GM11168 (cell line): ENCODE results near the gene SYTL1.

ENCODE experiments used
- in situ Hi-C: fragments of 300-500 bp; cut with MboI; formaldehyde crosslinking; loops from one replicate; pipeline ENCODE4 v1.12.0; 2022; ENCODE audit warnings: low sequenced_read_pairs; ENCODE audit not compliant: unreplicated experiment

SYTL1 gene

DNA sequence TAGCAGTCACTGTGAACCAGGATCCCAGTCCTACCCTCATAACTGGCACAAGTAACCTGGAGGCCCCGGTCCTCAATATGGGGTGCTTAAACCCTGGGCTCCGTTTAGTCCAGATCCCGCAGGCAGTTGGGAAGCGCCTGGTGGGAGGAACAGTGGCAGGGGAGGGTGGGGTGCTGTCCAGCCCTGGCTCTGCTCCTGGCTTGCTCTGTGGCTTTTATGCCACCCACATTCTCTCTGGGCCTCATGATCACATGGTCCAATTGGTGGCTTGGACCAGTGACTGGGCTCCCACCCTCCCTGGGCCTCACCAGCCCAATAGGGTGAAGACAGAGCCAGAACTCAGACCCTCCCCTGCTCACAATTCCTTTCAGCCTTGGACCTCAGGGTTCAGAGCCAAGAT, 38.4 kb downstream of the SYTL1 start:
- in situ Hi-C loops = no loop called here

DNA sequence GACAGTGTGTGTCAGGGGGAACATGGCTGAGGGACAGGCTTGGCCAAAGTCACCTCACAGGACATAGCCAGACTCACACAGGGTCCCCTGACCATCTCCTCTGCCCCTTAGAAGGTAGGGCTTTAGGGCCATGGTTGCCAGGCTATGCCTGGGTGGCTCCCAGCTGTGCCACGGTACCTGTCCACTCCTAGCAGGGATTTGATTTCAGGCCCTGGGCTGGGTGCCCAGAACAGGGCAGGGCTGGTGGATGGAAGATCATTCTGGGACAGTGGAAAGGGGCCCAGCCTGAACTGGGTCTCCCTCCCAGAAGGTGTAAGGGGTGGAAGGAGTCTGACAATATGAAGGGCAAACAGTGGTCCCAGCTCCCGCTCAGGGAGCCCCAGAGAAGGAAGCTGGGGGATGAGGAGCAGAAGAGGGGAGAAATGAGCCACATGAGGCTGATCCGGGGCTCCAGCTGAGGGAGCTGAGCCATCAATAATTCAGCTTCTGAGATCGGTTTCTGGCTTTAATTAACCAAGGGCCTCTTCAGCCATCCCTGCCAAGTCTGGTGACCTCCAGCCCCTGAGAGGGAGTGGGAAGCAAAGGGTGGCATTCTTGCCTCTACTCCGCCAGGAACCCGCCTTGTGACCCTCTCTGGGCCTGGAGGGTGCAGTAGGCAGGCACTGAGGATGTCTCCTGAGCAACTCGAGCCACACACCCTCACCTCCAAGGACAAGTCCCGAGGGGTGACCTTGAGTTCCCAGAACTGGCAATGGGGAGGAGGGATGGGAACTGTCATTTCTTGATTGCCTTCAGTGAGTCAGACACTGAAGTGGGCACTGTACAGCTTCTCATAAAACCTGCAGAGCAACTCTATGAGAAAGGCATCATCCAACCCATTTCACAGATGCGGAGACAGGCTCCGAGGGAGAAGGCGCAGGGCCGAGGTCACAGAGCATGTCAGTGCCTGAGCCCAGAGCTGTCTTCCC, 39.2 kb downstream of the SYTL1 start:
- in situ Hi-C loops = no loop called here

DNA sequence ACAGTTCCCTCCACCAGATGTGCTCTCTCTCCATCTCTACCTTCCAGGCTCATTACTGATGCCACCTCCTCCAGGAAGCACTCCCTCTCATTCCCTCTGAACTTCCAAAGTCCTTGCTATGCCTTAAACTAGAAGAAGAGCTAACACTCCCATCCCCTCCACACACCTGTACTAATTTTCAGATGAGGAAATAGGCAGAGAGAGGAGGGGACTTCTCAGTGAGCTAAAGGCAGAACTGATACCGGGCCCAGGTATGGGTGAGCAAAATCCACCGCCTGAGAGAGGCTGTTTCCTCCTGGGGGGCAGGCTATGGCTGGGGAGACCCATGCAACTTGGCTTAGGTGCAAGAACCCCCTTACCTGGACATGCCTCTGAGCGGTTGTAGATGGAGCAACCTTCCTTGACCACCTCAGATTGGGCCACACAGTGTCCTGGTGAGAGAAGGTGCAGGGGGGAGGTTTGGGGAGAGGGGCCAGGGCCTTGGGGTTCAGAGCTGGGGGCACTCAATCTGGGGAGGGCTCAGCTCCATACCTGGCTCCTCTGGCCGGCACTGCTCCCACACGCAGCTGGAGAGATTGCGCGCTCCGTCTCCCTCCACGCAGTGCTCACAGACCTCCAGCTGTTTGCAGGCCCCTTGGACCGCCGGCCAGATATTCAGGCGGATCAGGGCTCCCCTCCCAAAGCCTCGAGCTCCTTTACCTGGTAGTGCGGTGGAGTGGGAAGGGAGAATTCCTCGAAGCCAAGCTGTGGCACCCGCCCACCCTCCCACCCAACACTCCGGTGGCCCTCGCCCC, 40.3 kb downstream of the SYTL1 start:
- in situ Hi-C loops = no loop called here

DNA sequence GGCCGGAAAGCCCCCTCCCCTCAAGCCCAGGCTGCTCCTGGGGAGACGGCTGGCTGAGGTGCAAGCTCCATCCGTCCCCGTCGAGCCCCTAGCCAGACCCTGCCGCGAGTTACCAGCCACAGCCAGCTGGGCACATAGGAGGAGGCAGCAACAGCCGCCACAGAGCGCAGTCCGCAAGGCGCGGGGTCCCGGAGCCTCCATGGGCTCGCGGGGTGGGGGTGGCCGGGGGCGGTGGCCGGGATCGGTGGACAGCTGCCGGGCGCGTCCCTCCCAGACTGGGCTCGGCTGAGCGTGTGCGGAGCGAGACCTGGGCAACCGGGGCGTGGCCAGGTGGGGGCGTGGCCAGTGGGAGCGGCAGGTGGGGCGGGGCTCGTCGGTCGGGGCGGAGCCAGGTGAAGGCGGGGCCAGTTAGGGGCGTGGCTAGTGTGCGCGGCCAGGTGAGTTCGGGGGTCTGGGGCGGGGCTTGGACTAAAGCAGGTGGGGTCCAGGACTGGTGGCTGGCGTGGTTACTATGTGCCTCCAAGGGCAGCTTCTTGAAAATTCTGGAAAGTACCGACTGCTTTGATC, 41.3 kb downstream of the SYTL1 start, which contains the start of gene CD164L2:
CD164L2 (minus strand) TSS at position 295 of the 567 bp plus-strand sequence; CDS start at position 201, 94 bp downstream.
- in situ Hi-C loops = no loop called here

DNA sequence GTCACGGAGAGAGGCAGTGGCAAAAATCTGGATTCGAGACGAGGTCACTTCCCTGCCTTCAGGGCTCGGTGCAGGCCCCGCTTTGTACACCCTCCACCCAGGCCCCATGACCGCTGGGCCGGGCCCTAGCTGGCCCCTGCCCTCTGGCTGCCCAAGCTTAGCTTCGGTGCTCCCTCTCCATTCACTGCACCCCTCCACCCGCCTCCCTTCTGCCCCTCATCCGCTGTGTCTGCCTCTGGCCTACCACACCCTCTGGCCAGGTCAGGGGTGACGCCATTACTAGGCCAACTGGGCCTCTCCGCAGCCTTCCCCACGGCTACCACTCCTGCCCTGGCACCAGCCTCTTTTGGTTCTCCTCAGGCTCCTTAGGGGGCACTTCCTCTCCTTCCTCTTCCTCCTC, 41.8 kb downstream of the SYTL1 start:
- in situ Hi-C loops = no loop called here

DNA sequence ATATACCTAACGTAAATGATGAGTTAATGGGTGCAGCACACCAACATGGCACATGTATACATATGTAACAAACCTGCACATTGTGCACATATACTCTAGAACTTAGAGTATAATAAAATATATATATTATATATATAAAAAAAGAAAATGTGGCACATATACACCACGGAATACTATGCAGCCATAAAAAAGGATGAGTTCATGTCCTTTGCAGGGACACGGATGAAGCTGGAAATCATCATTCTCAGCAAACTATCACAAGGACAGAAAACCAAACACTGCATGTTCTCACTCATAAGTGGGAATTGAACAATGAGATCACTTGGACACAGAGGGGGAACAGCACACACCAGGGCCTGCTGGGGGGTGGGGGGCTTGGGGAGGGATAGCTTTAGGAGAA, 43.0 kb downstream of the SYTL1 start:
- in situ Hi-C loops = loop anchor here (5.0 kb wide), 1 partner anchor 82 kb away; no protein-coding TSS in a partner anchor

DNA sequence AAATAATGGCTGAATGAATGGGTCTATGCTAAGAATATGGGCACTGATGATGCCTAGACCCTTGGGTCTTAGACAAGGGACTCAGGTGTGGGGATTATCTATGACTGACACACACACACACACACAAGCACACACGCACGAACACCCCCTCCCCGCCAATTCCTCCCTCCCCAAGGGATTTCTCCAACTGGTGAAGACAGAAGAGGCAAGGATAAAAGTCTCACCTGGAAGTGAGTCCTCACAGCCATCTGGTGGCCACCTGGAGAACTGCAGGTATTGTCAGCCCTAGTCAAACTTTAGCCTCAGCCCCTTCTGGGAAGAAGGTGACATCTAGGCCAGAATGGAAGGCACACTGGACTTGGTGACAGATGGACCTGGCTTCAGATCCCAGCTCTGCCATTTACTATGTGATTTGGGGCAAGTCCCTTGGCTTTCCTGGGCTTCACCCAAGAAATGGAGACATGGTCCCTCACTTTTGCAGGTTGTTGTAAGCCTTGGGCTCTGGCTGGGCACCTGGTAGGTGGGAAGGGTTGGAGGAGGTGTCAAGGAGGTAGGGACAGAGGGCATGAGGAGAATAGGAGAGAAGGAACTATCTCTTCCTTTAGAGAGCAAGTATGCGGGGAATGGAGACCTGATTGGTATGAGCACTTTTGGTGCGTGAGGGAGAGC, 46.6 kb downstream of the SYTL1 start:
- in situ Hi-C loops = loop anchor here (5.0 kb wide), 1 partner anchor 86 kb away; no protein-coding TSS in a partner anchor

DNA sequence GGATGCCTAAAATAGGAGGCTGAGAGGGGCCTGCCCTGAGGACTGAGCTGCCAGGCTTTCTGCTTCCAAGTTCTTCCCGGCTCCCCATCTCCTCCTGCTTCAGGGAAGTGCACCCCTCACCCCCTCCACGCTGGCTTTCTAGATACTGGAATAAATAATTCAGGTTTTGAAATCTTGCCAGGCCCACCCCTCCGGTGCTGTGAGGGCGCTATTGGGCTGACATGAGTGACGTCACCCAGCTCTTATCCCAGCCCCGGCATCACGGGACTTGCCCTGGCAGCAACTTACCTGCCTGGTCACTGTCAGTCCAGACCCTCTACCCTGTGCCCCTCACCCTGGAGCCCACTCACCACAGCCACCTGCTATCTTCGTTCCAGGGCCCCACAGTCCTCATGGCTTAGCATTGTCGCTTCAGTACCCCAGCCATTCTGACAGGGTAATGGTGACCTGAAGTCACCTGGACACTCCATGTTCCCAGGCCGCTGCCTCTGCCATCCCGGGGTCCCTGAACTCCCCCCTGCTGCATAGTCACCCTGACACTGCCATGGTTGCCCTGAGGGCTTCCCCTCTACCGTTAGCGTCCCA, 49.8 kb downstream of the SYTL1 start:
- in situ Hi-C loops = loop anchor here (10.0 kb wide), 1 partner anchor 213 kb away; the partner anchor contains the start of gene AHDC1

DNA sequence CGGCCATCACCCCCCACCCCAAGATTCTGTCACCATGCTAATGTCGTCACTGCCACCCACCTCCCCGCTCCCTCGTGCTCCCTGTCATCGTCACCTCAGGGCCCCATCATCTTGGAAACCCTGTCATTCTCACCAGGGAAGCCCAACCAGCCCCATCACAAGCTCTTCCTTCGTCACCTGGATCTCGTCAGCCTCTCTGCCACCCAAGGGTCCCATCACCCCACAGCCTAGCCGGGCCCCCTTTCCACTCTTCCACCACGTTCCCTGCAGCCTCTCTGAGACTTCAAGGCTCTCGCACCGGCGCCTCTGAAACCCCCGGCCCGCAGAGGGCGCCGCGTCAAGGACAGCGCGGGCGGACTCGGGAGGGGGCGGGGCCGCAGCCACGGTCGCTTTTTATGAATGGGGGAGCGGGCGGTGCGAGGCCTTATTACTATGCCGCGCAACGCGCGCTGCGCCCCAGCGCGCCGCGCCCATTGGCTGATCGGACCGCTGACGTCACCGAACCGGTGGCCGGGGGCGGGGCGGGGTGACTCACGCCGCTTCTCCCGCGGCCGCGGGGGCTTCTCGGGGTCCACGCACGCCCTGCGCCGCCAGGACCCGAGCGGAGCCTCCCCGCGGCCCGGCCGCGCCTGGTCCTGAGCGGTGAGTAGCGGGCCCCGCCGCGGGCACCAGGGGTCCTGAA, 50.4 kb downstream of the SYTL1 start, which contains the start of gene GPR3:
GPR3 (plus strand) TSS at position 527 of the 682 bp plus-strand sequence. CDS start 1,177 bp downstream, outside the sequence.
- in situ Hi-C loops = loop anchor here (10.0 kb wide), 1 partner anchor 213 kb away; the partner anchor contains the start of gene AHDC1

DNA sequence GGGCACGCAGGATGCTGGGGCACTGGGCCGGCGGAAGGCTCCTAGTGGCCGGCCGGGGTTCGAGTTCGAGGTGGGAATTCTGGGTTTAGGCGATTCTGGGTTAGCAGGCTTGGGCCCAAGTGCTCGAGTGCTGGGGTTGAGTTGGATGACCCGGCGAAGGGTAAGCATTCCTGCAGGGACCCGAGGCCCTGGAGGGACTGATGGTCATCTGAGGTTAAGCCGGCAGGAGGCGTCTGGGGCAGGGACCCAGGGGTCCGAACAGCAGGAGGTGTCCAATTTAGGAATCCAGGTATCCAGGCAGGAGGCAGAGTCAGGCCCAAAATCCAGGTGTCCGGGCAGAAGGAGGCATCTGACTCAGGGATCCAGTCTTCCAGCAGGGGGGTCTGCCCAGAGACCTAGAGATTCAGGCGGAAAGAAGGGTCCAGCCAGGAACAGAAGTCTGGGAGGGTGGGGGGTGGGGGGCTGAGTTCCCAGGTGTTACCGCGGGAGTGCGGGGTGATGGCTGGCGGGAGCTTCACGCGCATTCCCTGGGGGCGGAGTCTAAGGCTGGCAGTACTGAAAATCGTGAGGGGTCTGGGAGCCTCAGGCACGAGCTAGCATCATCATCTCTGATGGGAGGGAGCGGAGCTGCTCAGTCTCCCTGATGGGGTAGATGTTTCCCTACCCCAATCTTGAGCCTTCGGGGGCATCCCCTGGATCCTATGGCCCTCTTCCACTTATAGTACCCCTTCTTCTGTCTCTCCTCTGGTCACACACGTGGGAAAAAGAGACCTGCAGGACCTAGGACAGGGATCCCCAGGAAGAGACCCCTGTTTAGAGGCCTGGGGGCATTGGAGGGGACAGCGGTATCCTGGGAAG, 51.2 kb downstream of the SYTL1 start:
- in situ Hi-C loops = loop anchor here (10.0 kb wide), 1 partner anchor 212 kb away; the partner anchor contains the start of gene AHDC1

DNA sequence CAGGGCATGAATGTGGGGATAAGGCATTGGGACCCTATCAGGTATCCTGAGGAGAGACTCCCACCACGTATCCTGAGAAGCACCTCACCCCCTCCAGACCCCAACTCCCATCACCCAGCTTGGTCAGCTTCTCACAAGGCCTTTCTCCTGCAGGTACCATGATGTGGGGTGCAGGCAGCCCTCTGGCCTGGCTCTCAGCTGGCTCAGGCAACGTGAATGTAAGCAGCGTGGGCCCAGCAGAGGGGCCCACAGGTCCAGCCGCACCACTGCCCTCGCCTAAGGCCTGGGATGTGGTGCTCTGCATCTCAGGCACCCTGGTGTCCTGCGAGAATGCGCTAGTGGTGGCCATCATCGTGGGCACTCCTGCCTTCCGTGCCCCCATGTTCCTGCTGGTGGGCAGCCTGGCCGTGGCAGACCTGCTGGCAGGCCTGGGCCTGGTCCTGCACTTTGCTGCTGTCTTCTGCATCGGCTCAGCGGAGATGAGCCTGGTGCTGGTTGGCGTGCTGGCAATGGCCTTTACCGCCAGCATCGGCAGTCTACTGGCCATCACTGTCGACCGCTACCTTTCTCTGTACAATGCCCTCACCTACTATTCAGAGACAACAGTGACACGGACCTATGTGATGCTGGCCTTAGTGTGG, 51.9 kb downstream of the SYTL1 start:
- in situ Hi-C loops = loop anchor here (10.0 kb wide), 1 partner anchor 211 kb away; the partner anchor contains the start of gene AHDC1

DNA sequence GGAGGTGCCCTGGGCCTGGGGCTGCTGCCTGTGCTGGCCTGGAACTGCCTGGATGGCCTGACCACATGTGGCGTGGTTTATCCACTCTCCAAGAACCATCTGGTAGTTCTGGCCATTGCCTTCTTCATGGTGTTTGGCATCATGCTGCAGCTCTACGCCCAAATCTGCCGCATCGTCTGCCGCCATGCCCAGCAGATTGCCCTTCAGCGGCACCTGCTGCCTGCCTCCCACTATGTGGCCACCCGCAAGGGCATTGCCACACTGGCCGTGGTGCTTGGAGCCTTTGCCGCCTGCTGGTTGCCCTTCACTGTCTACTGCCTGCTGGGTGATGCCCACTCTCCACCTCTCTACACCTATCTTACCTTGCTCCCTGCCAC, 52.4 kb downstream of the SYTL1 start:
- in situ Hi-C loops = loop anchor here (10.0 kb wide), 1 partner anchor 211 kb away; the partner anchor contains the start of gene AHDC1

DNA sequence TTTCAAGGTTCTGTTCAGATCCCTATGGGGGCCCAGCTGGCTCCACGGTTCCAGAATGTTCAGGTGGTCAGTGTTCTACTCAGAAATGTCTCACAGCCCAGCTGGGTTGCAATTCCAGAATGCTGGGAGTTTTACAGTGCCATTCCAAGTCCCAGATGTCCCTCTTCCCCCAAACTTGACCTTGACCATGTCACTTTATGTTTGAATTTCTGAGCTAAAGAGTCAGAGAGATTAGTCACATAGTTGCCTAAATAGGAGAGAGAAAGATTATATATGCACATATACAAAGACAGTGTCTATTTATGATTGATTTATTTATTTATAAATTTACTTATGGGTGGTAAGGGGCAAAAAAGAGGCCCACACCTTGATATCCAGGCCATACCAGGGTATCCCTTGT, 53.1 kb downstream of the SYTL1 start:
- in situ Hi-C loops = loop anchor here (10.0 kb wide), 1 partner anchor 210 kb away; the partner anchor contains the start of gene AHDC1

DNA sequence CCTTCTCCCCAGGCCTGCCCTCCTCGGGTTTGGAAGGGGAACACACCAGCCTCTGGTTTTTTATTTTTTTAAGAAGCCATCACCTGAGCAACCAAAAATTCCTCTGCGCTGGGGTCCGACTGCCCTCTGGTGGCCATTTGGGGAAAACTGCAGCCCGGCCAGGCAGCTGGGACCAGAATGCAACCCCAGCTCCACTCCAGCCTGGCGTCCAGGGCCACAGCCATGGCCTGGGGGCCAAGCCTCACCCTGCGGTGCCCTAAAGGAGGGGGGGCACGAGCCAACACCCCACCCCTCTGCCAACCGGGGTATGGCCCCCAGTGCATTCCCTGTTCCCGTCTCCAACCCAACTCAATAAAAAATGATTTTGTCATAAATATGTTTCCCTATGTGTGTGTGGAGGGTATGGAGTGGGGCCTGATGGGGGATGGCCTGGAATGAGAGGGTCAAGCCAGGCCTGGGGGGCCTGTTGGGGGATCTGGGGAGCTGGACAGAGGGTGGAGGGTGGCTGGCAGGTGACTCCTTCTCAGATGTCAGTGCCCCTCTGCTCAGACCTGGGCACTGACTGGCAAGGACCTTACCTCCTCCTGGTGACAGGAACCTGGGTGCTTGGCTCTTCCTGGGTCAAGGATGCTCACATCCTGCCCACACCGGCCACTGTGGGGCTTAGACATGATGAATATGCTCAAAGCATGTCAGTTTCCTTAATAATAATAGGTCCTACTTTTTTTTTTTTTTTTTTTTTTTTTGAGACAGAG, 53.8 kb downstream of the SYTL1 start:
- in situ Hi-C loops = loop anchor here (10.0 kb wide), 1 partner anchor 209 kb away; the partner anchor contains the start of gene AHDC1

DNA sequence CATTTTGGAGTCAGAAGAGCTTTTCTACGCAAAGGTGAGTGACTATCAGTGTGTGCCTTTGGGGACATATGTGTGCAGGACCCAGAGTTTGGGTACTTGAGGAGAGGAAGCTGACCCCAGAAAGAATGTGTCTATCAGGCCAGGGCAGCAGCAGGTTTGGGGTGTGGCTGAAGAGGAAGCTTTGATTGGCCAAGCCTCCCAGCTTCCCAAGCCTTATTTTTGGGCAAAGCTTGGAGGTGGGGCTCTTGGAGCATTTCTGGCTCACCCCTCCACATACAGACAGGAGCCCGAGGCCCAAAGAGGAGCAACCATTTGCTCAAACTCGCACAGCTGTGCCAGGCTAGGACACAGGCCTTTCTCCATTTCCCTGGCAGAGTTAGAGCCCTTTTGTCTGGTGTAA, 55.3 kb downstream of the SYTL1 start:
- in situ Hi-C loops = loop anchor here (10.0 kb wide), 1 partner anchor 208 kb away; the partner anchor contains the start of gene AHDC1

DNA sequence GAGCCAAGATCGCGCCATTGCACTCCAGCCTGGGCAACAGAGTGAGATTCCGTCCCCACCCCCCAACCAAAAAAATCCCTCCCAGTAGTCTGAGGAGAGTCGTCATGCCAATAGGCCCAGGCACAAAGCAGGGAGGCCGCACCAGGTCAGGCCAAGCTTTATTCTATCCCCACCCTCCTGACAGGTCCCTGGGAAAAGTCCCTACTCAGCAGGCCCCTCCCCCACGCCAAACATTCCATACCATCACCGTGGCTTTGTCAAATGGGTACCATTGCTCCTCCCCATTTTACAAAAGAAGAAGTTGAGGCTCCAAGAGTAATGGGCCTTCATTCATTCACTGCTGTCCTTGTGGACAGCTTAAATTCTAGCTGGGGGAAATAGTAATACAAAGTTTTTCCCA, 55.9 kb downstream of the SYTL1 start:
- in situ Hi-C loops = loop anchor here (10.0 kb wide), 1 partner anchor 207 kb away; the partner anchor contains the start of gene AHDC1
